Measurements from ENCODE around the gene FZD8. TPM values are rescaled to one million over a fixed set of nuclear protein-coding genes. Genes with fewer than 3 reads are reported as not detected.

The FZD8 gene
- total RNA-seq, 4 donors from 2014 or later, result 0.53 to 2.3 (median 1.4) TPM

DNA sequence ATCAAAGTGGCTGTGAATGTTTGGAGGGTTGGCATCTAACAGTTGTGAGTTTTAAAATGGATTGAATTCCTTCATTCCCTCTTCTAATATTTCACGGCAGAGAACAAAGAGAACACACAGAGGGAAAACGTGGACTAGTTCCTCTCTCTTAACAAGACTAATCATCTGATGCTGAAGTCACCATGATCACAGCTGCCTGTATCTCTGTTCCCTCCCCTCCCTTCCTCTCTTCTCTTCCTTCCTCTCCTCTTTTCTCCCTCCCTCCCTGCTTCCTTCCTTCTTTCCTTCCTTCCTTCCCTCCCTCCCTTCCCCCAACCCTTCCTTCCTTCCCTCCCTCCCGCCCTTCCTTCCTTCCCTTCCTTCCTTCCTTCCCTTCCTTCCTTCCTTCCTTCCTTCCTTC lies 47.0 kb downstream of the FZD8 start:
- DNase-seq, result no peak
- TF ChIP-seq, protein P1, sequence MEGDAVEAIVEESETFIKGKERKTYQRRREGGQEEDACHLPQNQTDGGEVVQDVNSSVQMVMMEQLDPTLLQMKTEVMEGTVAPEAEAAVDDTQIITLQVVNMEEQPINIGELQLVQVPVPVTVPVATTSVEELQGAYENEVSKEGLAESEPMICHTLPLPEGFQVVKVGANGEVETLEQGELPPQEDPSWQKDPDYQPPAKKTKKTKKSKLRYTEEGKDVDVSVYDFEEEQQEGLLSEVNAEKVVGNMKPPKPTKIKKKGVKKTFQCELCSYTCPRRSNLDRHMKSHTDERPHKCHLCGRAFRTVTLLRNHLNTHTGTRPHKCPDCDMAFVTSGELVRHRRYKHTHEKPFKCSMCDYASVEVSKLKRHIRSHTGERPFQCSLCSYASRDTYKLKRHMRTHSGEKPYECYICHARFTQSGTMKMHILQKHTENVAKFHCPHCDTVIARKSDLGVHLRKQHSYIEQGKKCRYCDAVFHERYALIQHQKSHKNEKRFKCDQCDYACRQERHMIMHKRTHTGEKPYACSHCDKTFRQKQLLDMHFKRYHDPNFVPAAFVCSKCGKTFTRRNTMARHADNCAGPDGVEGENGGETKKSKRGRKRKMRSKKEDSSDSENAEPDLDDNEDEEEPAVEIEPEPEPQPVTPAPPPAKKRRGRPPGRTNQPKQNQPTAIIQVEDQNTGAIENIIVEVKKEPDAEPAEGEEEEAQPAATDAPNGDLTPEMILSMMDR (IDR thresholded peaks at IDR 0.05), result no peak
- TF ChIP-seq POLR2A (IDR thresholded peaks at IDR 0.05), result no peak
- WGBS, 2 donors, result 17 to 38% methylated on average over 3 of the region's 3 CpGs
- Histone ChIP-seq H3K36me3 (no peaks in the 10 kb centered on the region), H3K4me3 (no peak overlapping the region), H3K9me3 (peaks cover 0 to 7% (median 0%) of the 10 kb centered on the region in 3 donors), H3K27ac (no peak overlapping the region), H3K27me3 (peaks cover 0 to 83% (median 2%) of the 10 kb centered on the region in 4 donors), H3K4me1 (no peaks in the 10 kb centered on the region)
- intact Hi-C loops (cut with DNase I), result no loop called here

DNA sequence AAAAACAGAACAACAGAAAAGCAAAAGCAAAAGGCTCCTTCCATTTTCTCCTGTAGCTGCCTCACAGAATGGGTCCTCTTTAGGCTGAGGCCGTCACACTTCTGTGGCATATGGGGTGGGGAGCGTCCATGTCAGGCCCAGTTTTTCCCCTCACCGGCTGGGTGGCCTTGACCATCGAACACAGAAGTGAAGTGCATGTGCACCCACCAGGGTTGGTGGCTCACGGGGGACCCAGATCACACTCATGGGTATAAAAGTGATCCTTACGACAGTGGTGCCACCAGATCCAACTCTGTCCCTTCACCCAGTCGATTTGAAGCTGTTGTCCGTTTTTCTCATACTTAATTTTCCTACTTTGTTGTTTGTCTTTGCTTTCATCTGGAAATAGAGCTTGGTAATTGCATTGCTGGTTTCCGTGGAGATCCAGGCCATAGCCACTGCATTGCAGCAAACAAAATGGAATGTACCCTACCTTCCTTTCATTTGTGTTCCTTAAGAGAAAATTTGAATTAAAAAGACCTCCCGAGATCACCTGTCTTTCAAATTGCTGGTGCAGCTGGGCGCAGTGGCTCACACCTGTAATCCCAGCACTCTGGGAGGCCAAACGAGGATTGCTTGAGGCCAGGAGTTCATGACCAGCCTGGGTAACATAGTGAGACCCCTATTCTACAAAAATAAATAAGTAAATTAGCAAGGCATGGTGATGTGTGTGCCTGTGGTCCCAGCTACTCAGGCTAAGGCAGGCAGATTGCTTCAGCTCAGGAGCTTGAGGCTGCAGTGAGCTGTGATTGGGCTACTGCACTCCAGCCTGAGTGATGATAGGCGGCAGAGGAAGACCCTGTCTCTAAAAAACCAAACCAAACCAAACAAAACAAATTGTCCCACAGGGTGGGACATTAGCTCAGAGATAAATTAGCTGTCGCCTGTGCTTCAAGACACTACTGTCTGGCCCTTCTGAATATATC lies 47.7 kb downstream of the FZD8 start:
- H3K4me3 ChIP-seq, result no peak overlapping the region
- peaks cover 0 to 8% (median 0%) of the 10 kb centered on the region in 3 donors for H3K9me3 ChIP-seq
- 54 to 62% methylated on average over 9 to 14 of the region's 14 CpGs for WGBS, 2 donors
- H3K27me3 ChIP-seq, result peaks cover 0 to 83% (median 2%) of the 10 kb centered on the region in 4 donors
- intact Hi-C loops (cut with DNase I), result no loop called here
- TF ChIP-seq, protein P1 (IDR thresholded peaks at IDR 0.05), result no peak
- no peak for TF ChIP-seq POLR2A (IDR thresholded peaks at IDR 0.05)
- no peak for DNase-seq
- no peaks in the 10 kb centered on the region for H3K4me1 ChIP-seq
- H3K27ac ChIP-seq, result no peak overlapping the region
- H3K36me3 ChIP-seq, result no peaks in the 10 kb centered on the region

DNA sequence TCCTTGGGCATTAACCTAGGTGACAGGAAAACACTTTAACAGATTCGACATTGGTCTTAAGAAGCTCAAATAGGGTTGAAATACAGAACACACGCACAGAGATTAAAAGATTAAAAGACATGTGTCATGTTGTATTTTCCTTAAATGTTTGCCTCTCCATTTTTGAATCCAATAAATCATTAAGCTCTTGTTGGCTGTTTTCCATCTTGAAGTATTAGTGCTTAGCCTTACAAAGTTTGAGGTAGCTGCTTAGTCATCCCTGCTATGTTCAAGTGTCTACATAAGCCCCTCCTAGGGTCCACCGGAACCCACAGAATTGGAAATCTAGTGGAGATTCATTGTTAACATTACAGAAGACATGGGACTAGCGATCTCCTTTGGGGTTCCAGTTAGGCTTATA lies 49.7 kb downstream of the FZD8 start:
- no peak for DNase-seq
- 53 to 58% methylated on average over 4 of the region's 4 CpGs for WGBS, 2 donors

DNA sequence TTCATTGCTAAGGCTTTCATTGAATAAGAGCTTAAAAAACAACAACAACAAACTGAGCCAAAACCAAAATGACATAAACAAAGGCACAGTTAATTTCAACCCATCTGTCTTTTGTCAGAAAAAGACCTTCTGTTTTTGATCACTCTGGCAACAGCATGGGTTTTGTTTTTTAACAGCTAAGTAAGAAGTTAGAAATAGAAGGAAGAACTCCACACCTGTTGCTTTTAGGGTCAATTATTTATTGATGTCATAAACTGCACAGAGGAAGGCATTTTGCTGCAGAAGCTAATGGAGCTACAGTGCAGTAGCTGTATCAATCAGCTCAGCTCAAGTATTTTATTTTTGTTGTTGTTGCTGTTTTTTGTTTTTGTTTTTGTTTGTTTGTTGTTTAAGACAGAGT lies 53.3 kb downstream of the FZD8 start:
- Histone ChIP-seq H3K27me3 (peaks cover 0 to 87% (median 3%) of the 10 kb centered on the region in 4 donors), H3K27ac (no peak overlapping the region), H3K4me1 (peaks cover 0 to 11% (median 0%) of the 10 kb centered on the region in 3 donors), H3K36me3 (no peaks in the 10 kb centered on the region), H3K9me3 (peaks cover 0 to 8% (median 0%) of the 10 kb centered on the region in 3 donors), H3K4me3 (no peak overlapping the region)
- intact Hi-C loops (cut with DNase I), result no loop called here
- no peak for DNase-seq
- no peak for TF ChIP-seq POLR2A (IDR thresholded peaks at IDR 0.05)
- TF ChIP-seq, protein P1 (IDR thresholded peaks at IDR 0.05), result no peak

More for the DNA sequence above, 49.7 kb downstream of the FZD8 start:
- H3K36me3 ChIP-seq, result no peaks in the 10 kb centered on the region
- intact Hi-C loops (cut with DNase I), result no loop called here
- no peak for TF ChIP-seq POLR2A (IDR thresholded peaks at IDR 0.05)
- TF ChIP-seq, protein P1 (IDR thresholded peaks at IDR 0.05), result no peak
- peaks cover 0 to 83% (median 3%) of the 10 kb centered on the region in 4 donors for H3K27me3 ChIP-seq
- H3K27ac ChIP-seq, result no peak overlapping the region
- peaks cover 0 to 8% (median 0%) of the 10 kb centered on the region in 3 donors for H3K9me3 ChIP-seq
- H3K4me1 ChIP-seq, result no peaks in the 10 kb centered on the region
- no peak overlapping the region for H3K4me3 ChIP-seq

Other genes starting within 250 kb of the FZD8 start
- gene GJD4, start 37.0 kb downstream of the FZD8 start, total RNA-seq, result not detected